ENCODE measurements around the gene MAD1L1.

GRCh38 chr7:2018569-2019460 lies 213.9 kb downstream of the MAD1L1 start:
- TF ChIP-seq CTCF (conservative IDR thresholded peaks at IDR 0.05 in 1 of 2, IDR thresholded peaks at IDR 0.05 in 1 of 2; ENCODE audit: low read depth in 1 of 2, low read length in 2 of 2) (no peak), EZH2 (IDR thresholded peaks at IDR 0.05; ENCODE audit: low read length, missing control alignments) (no peak)

All from fibroblast of lung (primary cell).